ENCODE measurements around the gene ANGPTL5. TPM values are rescaled to one million over a fixed set of nuclear protein-coding genes. Genes with fewer than 3 reads are reported as not detected.

Gene ANGPTL5
- total RNA-seq, 2 experiments from 2014 or later = not detected

GRCh38 chr11:101917226-101917625 lies 904 bp upstream of the ANGPTL5 start:
- H3K9me3 Mint-ChIP-seq = no peaks in the 10 kb centered on the region
- intact Hi-C loops (cut with micrococcal nuclease) = loop anchor here (5.0 to 10.0 kb wide), 2 partner anchors 645 to 1178 kb away; partner anchors contain the start of gene DCUN1D5
- H3K27me3 Mint-ChIP-seq (ENCODE audit: low read depth) = no peaks in the 10 kb centered on the region
- no peaks in the 10 kb centered on the region for H3K36me3 Mint-ChIP-seq (ENCODE audit: low read depth)
- no peak overlapping the region for H3K27ac Mint-ChIP-seq
- H3K4me1 Mint-ChIP-seq (ENCODE audit: low read depth) = peaks cover 19% of the 10 kb centered on the region
- CTCF ChIA-PET = interaction anchor here (0.7 to 0.9 kb wide), 2 partner anchors 12 to 660 kb away, joined by 3 to 4 read pairs; no protein-coding TSS in a partner anchor
- H3K4me3 Mint-ChIP-seq = no peak overlapping the region
- no peak for DNase-seq

- H3K27me3 Mint-ChIP-seq (ENCODE audit: low read depth) = no peaks in the 10 kb centered on the region
- H3K4me1 Mint-ChIP-seq (ENCODE audit: low read depth) = peaks cover 19% of the 10 kb centered on the region
- no peaks in the 10 kb centered on the region for H3K9me3 Mint-ChIP-seq
- no peak for DNase-seq
- H3K27ac Mint-ChIP-seq = no peak overlapping the region
- H3K4me3 Mint-ChIP-seq = peak overlapping the region; percentile 87
- intact Hi-C loops (cut with micrococcal nuclease) = loop anchor here (1.0 to 10.0 kb wide), 7 partner anchors 55 to 1179 kb away; partner anchors contain the start of genes BIRC2 and DCUN1D5
- no peaks in the 10 kb centered on the region for H3K36me3 Mint-ChIP-seq (ENCODE audit: low read depth)
- CTCF ChIA-PET = no interaction called here
Measured at GRCh38 chr11:101915791-101916291, 481 bp downstream of the ANGPTL5 start.

- H3K4me3 Mint-ChIP-seq = peak within 1 kb of the TSS; percentile 87
- H3K27ac Mint-ChIP-seq = peak within 1 kb of the TSS; percentile 72
- no peaks in the 10 kb centered on the region for H3K27me3 Mint-ChIP-seq (ENCODE audit: low read depth)
- intact Hi-C loops (cut with micrococcal nuclease) = loop anchor here (1.0 to 10.0 kb wide), 7 partner anchors 54 to 1180 kb away; partner anchors contain the start of genes BIRC2 and DCUN1D5
- H3K36me3 Mint-ChIP-seq (ENCODE audit: low read depth) = no peaks in the 10 kb centered on the region
- H3K4me1 Mint-ChIP-seq (ENCODE audit: low read depth) = peaks cover 19% of the 10 kb centered on the region
- H3K9me3 Mint-ChIP-seq = no peaks in the 10 kb centered on the region
- CTCF ChIA-PET = interaction anchor here (0.6 to 0.8 kb wide), 2 partner anchors 12 to 985 kb away, joined by 3 to 4 read pairs; no protein-coding TSS in a partner anchor
- peak; percentile 96 for DNase-seq
Measured at GRCh38 chr11:101914738-101915426, 1.4 kb downstream of the ANGPTL5 start, which contains the start of gene CEP126. Gene CEP126, plus strand, starts transcription at chr11:101915010. Its CDS starts 275 bp downstream, at chr11:101915285.

GRCh38 chr11:101914341-101914737 lies 2.0 kb downstream of the ANGPTL5 start:
- no peaks in the 10 kb centered on the region for H3K9me3 Mint-ChIP-seq
- H3K4me1 Mint-ChIP-seq (ENCODE audit: low read depth) = peaks cover 19% of the 10 kb centered on the region
- intact Hi-C loops (cut with micrococcal nuclease) = loop anchor here (2.0 to 10.0 kb wide), 3 partner anchors 54 to 1180 kb away; partner anchors contain the start of gene DCUN1D5
- H3K27ac Mint-ChIP-seq = no peak overlapping the region
- H3K4me3 Mint-ChIP-seq = peak overlapping the region; percentile 87
- CTCF ChIA-PET = interaction anchor here (0.8 kb wide), 1 partner anchor 13 kb away, joined by 3 read pairs; no protein-coding TSS in a partner anchor
- H3K36me3 Mint-ChIP-seq (ENCODE audit: low read depth) = no peaks in the 10 kb centered on the region
- no peaks in the 10 kb centered on the region for H3K27me3 Mint-ChIP-seq (ENCODE audit: low read depth)
- DNase-seq = no peak

GRCh38 chr11:101913656-101914055 lies 2.7 kb downstream of the ANGPTL5 start:
- DNase-seq = no peak
- Mint-ChIP-seq H3K36me3 (ENCODE audit: low read depth) (no peaks in the 10 kb centered on the region), H3K4me1 (ENCODE audit: low read depth) (peaks cover 19% of the 10 kb centered on the region), H3K27ac (no peak overlapping the region), H3K27me3 (ENCODE audit: low read depth) (peaks cover 4% of the 10 kb centered on the region), H3K4me3 (no peak overlapping the region), H3K9me3 (no peaks in the 10 kb centered on the region)
- intact Hi-C loops (cut with micrococcal nuclease) = loop anchor here (2.0 to 10.0 kb wide), 3 partner anchors 53 to 1181 kb away; partner anchors contain the start of gene DCUN1D5
- CTCF ChIA-PET = interaction anchor here (1.1 kb wide), 1 partner anchor 93 kb away, joined by 3 read pairs; no protein-coding TSS in a partner anchor

GRCh38 chr11:101912823-101913284 lies 3.5 kb downstream of the ANGPTL5 start:
- Mint-ChIP-seq H3K9me3 (no peaks in the 10 kb centered on the region), H3K36me3 (ENCODE audit: low read depth) (no peaks in the 10 kb centered on the region), H3K4me1 (ENCODE audit: low read depth) (peaks cover 19% of the 10 kb centered on the region), H3K4me3 (no peak overlapping the region), H3K27ac (no peak overlapping the region), H3K27me3 (ENCODE audit: low read depth) (peaks cover 4% of the 10 kb centered on the region)
- DNase-seq = no peak
- intact Hi-C loops (cut with micrococcal nuclease) = loop anchor here (10.0 kb wide), 1 partner anchor 1182 kb away; the partner anchor contains the start of gene DCUN1D5
- CTCF ChIA-PET = interaction anchor here (1.1 kb wide), 1 partner anchor 94 kb away, joined by 3 read pairs; no protein-coding TSS in a partner anchor

GRCh38 chr11:101909087-101909486 lies 7.2 kb downstream of the ANGPTL5 start:
- no peak for DNase-seq
- CTCF ChIA-PET = no interaction called here
- H3K9me3 Mint-ChIP-seq = no peaks in the 10 kb centered on the region
- H3K27me3 Mint-ChIP-seq (ENCODE audit: low read depth) = peaks cover 8% of the 10 kb centered on the region
- H3K36me3 Mint-ChIP-seq (ENCODE audit: low read depth) = no peaks in the 10 kb centered on the region
- no peaks in the 10 kb centered on the region for H3K4me1 Mint-ChIP-seq (ENCODE audit: low read depth)
- no peak overlapping the region for H3K4me3 Mint-ChIP-seq
- H3K27ac Mint-ChIP-seq = no peak overlapping the region
- intact Hi-C loops (cut with micrococcal nuclease) = no loop called here

GRCh38 chr11:101907815-101908214 lies 8.5 kb downstream of the ANGPTL5 start:
- Mint-ChIP-seq H3K27ac (no peak overlapping the region), H3K4me1 (ENCODE audit: low read depth) (no peaks in the 10 kb centered on the region), H3K4me3 (no peak overlapping the region), H3K27me3 (ENCODE audit: low read depth) (peaks cover 11% of the 10 kb centered on the region), H3K9me3 (no peaks in the 10 kb centered on the region), H3K36me3 (ENCODE audit: low read depth) (no peaks in the 10 kb centered on the region)
- intact Hi-C loops (cut with micrococcal nuclease) = no loop called here
- CTCF ChIA-PET = interaction anchor here (0.7 kb wide), 1 partner anchor 98 kb away, joined by 3 read pairs; no protein-coding TSS in a partner anchor
- no peak for DNase-seq

- intact Hi-C loops (cut with micrococcal nuclease) = no loop called here
- H3K27ac Mint-ChIP-seq = no peak overlapping the region
- CTCF ChIA-PET = interaction anchor here (0.5 to 1.3 kb wide), 2 partner anchors 33 to 106 kb away, joined by 3 to 5 read pairs; no protein-coding TSS in a partner anchor
- no peak for DNase-seq
- peaks cover 4% of the 10 kb centered on the region for H3K27me3 Mint-ChIP-seq (ENCODE audit: low read depth)
- H3K36me3 Mint-ChIP-seq (ENCODE audit: low read depth) = no peaks in the 10 kb centered on the region
- no peak overlapping the region for H3K4me3 Mint-ChIP-seq
- H3K9me3 Mint-ChIP-seq = no peaks in the 10 kb centered on the region
- H3K4me1 Mint-ChIP-seq (ENCODE audit: low read depth) = no peaks in the 10 kb centered on the region
Measured at GRCh38 chr11:101894505-101894904, 21.8 kb downstream of the ANGPTL5 start.

- no peak for DNase-seq
- Mint-ChIP-seq H3K36me3 (ENCODE audit: low read depth) (no peaks in the 10 kb centered on the region), H3K27me3 (ENCODE audit: low read depth) (peaks cover 10% of the 10 kb centered on the region), H3K4me1 (ENCODE audit: low read depth) (no peaks in the 10 kb centered on the region), H3K4me3 (no peak overlapping the region), H3K9me3 (no peaks in the 10 kb centered on the region), H3K27ac (no peak overlapping the region)
- intact Hi-C loops (cut with micrococcal nuclease) = no loop called here
- CTCF ChIA-PET = no interaction called here
Measured at GRCh38 chr11:101889767-101890166, 26.6 kb downstream of the ANGPTL5 start.

GRCh38 chr11:101885631-101886030 lies 30.7 kb downstream of the ANGPTL5 start:
- DNase-seq = no peak
- Mint-ChIP-seq H3K4me1 (ENCODE audit: low read depth) (no peaks in the 10 kb centered on the region), H3K36me3 (ENCODE audit: low read depth) (no peaks in the 10 kb centered on the region), H3K4me3 (no peak overlapping the region), H3K27ac (no peak overlapping the region), H3K9me3 (no peaks in the 10 kb centered on the region), H3K27me3 (ENCODE audit: low read depth) (peaks cover 15% of the 10 kb centered on the region)
- intact Hi-C loops (cut with micrococcal nuclease) = no loop called here
- CTCF ChIA-PET = no interaction called here

GRCh38 chr11:101881586-101881985 lies 34.7 kb downstream of the ANGPTL5 start:
- Mint-ChIP-seq H3K9me3 (no peaks in the 10 kb centered on the region), H3K27ac (no peak overlapping the region), H3K4me1 (ENCODE audit: low read depth) (no peaks in the 10 kb centered on the region), H3K27me3 (ENCODE audit: low read depth) (peaks cover 12% of the 10 kb centered on the region), H3K4me3 (no peak overlapping the region), H3K36me3 (ENCODE audit: low read depth) (no peaks in the 10 kb centered on the region)
- DNase-seq = no peak
- intact Hi-C loops (cut with micrococcal nuclease) = no loop called here
- CTCF ChIA-PET = interaction anchor here (1.5 kb wide), 1 partner anchor 21 kb away, joined by 5 read pairs; no protein-coding TSS in a partner anchor
